Measurements from ENCODE around the gene GUCY1B1. TPM values are rescaled to one million over a fixed set of nuclear protein-coding genes. Genes with fewer than 3 reads are reported as not detected.

Gene GUCY1B1
- total and polyA plus RNA-seq, 2 donors (not counting 1 experiment from before 2014, with no cell fraction given), result 37.8 to 38.1 TPM

GRCh38 chr4:155784637-155785036 is 25.8 kb downstream of the GUCY1B1 start:
- Histone ChIP-seq H3K4me3 (replicated peaks in 1 of 4; ENCODE audit: control extremely low read depth in 1 of 4, insufficient read depth in 1 of 4, low read depth in 3 of 4, low read length in 4 of 4) (no peak overlapping the region), H3K79me2 (ENCODE audit: control insufficient read depth, insufficient read depth, low read length) (no peaks in the 10 kb centered on the region), H3K4me1 (ENCODE audit: control insufficient read depth, extremely low read depth, insufficient read depth, low read length) (peaks cover 2% of the 10 kb centered on the region), H3K27ac (ENCODE audit: insufficient read depth, low read length) (no peak overlapping the region), H3K27me3 (ENCODE audit: control insufficient read depth, insufficient read depth, low read length) (no peaks in the 10 kb centered on the region), H3K36me3 (ENCODE audit: control insufficient read depth, insufficient read depth, low read length) (no peaks in the 10 kb centered on the region), H4K20me1 (ENCODE audit: control insufficient read depth, extremely low read depth, insufficient read depth, low read length) (no peaks in the 10 kb centered on the region), H3K9ac (ENCODE audit: insufficient read depth, low read length) (no peak overlapping the region), H3K4me2 (ENCODE audit: extremely low read depth, insufficient read depth, low read length) (no peak overlapping the region), H3K9me3 (ENCODE audit: control insufficient read depth, insufficient read depth, low read depth, low read length) (no peaks in the 10 kb centered on the region), H2AFZ (ENCODE audit: low read length) (no peak overlapping the region)
- DNase-seq (ENCODE audit: low read depth in 2 of 2), result no peak
- no peak for TF ChIP-seq EZH2 (IDR thresholded peaks at IDR 0.05; ENCODE audit: low read length, missing control alignments)

GRCh38 chr4:155785828-155786227 is 27.0 kb downstream of the GUCY1B1 start:
- Histone ChIP-seq H4K20me1 (ENCODE audit: control insufficient read depth, extremely low read depth, insufficient read depth, low read length) (no peaks in the 10 kb centered on the region), H2AFZ (ENCODE audit: low read length) (no peak overlapping the region), H3K4me2 (ENCODE audit: extremely low read depth, insufficient read depth, low read length) (no peak overlapping the region), H3K36me3 (ENCODE audit: control insufficient read depth, insufficient read depth, low read length) (no peaks in the 10 kb centered on the region), H3K4me1 (ENCODE audit: control insufficient read depth, extremely low read depth, insufficient read depth, low read length) (peaks cover 2% of the 10 kb centered on the region), H3K27me3 (ENCODE audit: control insufficient read depth, insufficient read depth, low read length) (no peaks in the 10 kb centered on the region), H3K4me3 (replicated peaks in 1 of 4; ENCODE audit: control extremely low read depth in 1 of 4, insufficient read depth in 1 of 4, low read depth in 3 of 4, low read length in 4 of 4) (no peak overlapping the region), H3K27ac (ENCODE audit: insufficient read depth, low read length) (no peak overlapping the region), H3K9me3 (ENCODE audit: control insufficient read depth, insufficient read depth, low read depth, low read length) (no peaks in the 10 kb centered on the region), H3K9ac (ENCODE audit: insufficient read depth, low read length) (no peak overlapping the region), H3K79me2 (ENCODE audit: control insufficient read depth, insufficient read depth, low read length) (no peaks in the 10 kb centered on the region)
- no peak for DNase-seq (ENCODE audit: low read depth in 2 of 2)
- TF ChIP-seq EZH2 (IDR thresholded peaks at IDR 0.05; ENCODE audit: low read length, missing control alignments), result no peak
- TF ChIP-seq CTCF (conservative IDR thresholded peaks at IDR 0.05 in 1 of 2, IDR thresholded peaks at IDR 0.05 in 1 of 2; ENCODE audit: low read depth in 1 of 2, low read length in 2 of 2), result no peak

GRCh38 chr4:155787113-155787710 is 28.4 kb downstream of the GUCY1B1 start:
- H3K4me3 ChIP-seq (replicated peaks in 1 of 4; ENCODE audit: control extremely low read depth in 1 of 4, insufficient read depth in 1 of 4, low read depth in 3 of 4, low read length in 4 of 4), result no peak overlapping the region
- no peaks in the 10 kb centered on the region for H4K20me1 ChIP-seq (ENCODE audit: control insufficient read depth, extremely low read depth, insufficient read depth, low read length)
- TF ChIP-seq EZH2 (IDR thresholded peaks at IDR 0.05; ENCODE audit: low read length, missing control alignments) (no peak), CTCF (conservative IDR thresholded peaks at IDR 0.05 in 1 of 2, IDR thresholded peaks at IDR 0.05 in 1 of 2; ENCODE audit: low read depth in 1 of 2, low read length in 2 of 2) (peak; percentile 84 to 94)
- H3K9me3 ChIP-seq (ENCODE audit: control insufficient read depth, insufficient read depth, low read depth, low read length), result no peaks in the 10 kb centered on the region
- H3K27me3 ChIP-seq (ENCODE audit: control insufficient read depth, insufficient read depth, low read length), result no peaks in the 10 kb centered on the region
- H2AFZ ChIP-seq (ENCODE audit: low read length), result no peak overlapping the region
- H3K4me1 ChIP-seq (ENCODE audit: control insufficient read depth, extremely low read depth, insufficient read depth, low read length), result peaks cover 2% of the 10 kb centered on the region
- no peak overlapping the region for H3K4me2 ChIP-seq (ENCODE audit: extremely low read depth, insufficient read depth, low read length)
- H3K79me2 ChIP-seq (ENCODE audit: control insufficient read depth, insufficient read depth, low read length), result no peaks in the 10 kb centered on the region
- H3K9ac ChIP-seq (ENCODE audit: insufficient read depth, low read length), result no peak overlapping the region
- no peaks in the 10 kb centered on the region for H3K36me3 ChIP-seq (ENCODE audit: control insufficient read depth, insufficient read depth, low read length)
- H3K27ac ChIP-seq (ENCODE audit: insufficient read depth, low read length), result no peak overlapping the region
- peak; percentile 55 to 80 for DNase-seq (ENCODE audit: low read depth in 2 of 2)

Data from fibroblast of lung (primary cell).